Trophoblast cell (in vitro differentiated cells and primary cell): ENCODE results near the gene MCHR2.

Source experiments
- DNase-seq, 2 donors: peaks; one replicate each; pipeline ENCODE4 v3.0.0-alpha.2; 2016
- H2AFZ ChIP-seq: 2 replicates; pipeline ENCODE4 v1.6.1; 2013; ENCODE audit warnings: low read length, moderate library complexity, mild to moderate bottlenecking; ENCODE audit not compliant: insufficient read depth, poor library complexity
- H2AK5ac ChIP-seq: 2 replicates; pipeline ENCODE4 v1.6.1; 2013; ENCODE audit warnings: mild to moderate bottlenecking, low read length
- H2BK120ac ChIP-seq: 2 replicates; pipeline ENCODE4 v1.6.1; 2013; ENCODE audit warnings: low read length, mild to moderate bottlenecking, moderate library complexity; ENCODE audit not compliant: insufficient read depth, poor library complexity
- H2BK12ac ChIP-seq: 2 replicates; pipeline ENCODE4 v1.6.1; 2013; ENCODE audit warnings: mild to moderate bottlenecking, low read length, moderate library complexity
- H2BK5ac ChIP-seq: 2 replicates; pipeline ENCODE4 v1.6.1; 2013; ENCODE audit warnings: low read length, low read depth, moderate library complexity, mild to moderate bottlenecking; ENCODE audit not compliant: poor library complexity
- H3K14ac ChIP-seq: 2 replicates; pipeline ENCODE4 v1.6.1; 2013; ENCODE audit warnings: mild to moderate bottlenecking, low read length
- H3K18ac ChIP-seq: 2 replicates; pipeline ENCODE4 v1.6.1; 2013; ENCODE audit warnings: mild to moderate bottlenecking, low read length
- H3K23ac ChIP-seq: 2 replicates; pipeline ENCODE4 v1.6.1; 2013; ENCODE audit warnings: low read length
- H3K27ac ChIP-seq: 2 replicates; pipeline ENCODE4 v1.5.1; 2013; ENCODE audit warnings: low read depth, mild to moderate bottlenecking, inconsistent platforms, low read length, moderate library complexity
- H3K27me3 ChIP-seq: 2 replicates; pipeline ENCODE4 v1.6.1; 2013; ENCODE audit warnings: inconsistent platforms, mild to moderate bottlenecking, low read length, moderate library complexity; ENCODE audit not compliant: insufficient read depth
- H3K36me3 ChIP-seq, 2 experiments: 1 replicate in 1 of 2; 2 replicates in 1 of 2; pipeline ENCODE4 v1.6.1; 2013; ENCODE audit warnings: low read length in 2 of 2, mild to moderate bottlenecking in 2 of 2, moderate library complexity in 1 of 2; ENCODE audit not compliant: insufficient read depth in 2 of 2, control insufficient read depth in 1 of 2
- H3K4ac ChIP-seq: 2 replicates; pipeline ENCODE4 v1.6.1; 2013; ENCODE audit warnings: low read depth, mild to moderate bottlenecking, low read length, moderate library complexity
- H3K4me1 ChIP-seq, 2 experiments: 1 replicate in 1 of 2; 2 replicates in 1 of 2; pipeline ENCODE4 v1.6.1; 2013; ENCODE audit warnings: low read length in 2 of 2, mild to moderate bottlenecking in 2 of 2, moderate library complexity in 1 of 2; ENCODE audit not compliant: insufficient read depth in 2 of 2, control insufficient read depth in 1 of 2
- H3K4me2 ChIP-seq: 2 replicates; pipeline ENCODE4 v1.6.1; 2013; ENCODE audit warnings: inconsistent platforms, mild to moderate bottlenecking, low read length, moderate library complexity
- H3K4me3 ChIP-seq: 2 replicates; pipeline ENCODE4 v1.5.1; 2013; ENCODE audit warnings: mild to moderate bottlenecking, low read depth, low read length, inconsistent platforms
- H3K79me1 ChIP-seq: one replicate; pipeline ENCODE4 v1.6.1; 2013; ENCODE audit warnings: low read length
- H3K79me2 ChIP-seq: 2 replicates; pipeline ENCODE4 v1.6.1; 2013; ENCODE audit warnings: low read length, mild to moderate bottlenecking; ENCODE audit not compliant: control insufficient read depth, insufficient read depth, poor library complexity
- H3K9ac ChIP-seq: 2 replicates; pipeline ENCODE4 v1.6.1; 2013; ENCODE audit warnings: mild to moderate bottlenecking, low read length
- H3K9me3 ChIP-seq: 2 replicates; pipeline ENCODE4 v1.6.1; 2013; ENCODE audit warnings: low read depth, mild to moderate bottlenecking, control low read depth, inconsistent platforms, low read length; ENCODE audit not compliant: insufficient read depth
- H4K12ac ChIP-seq: 2 replicates; pipeline ENCODE4 v1.6.1; 2013; ENCODE audit warnings: low read depth, mild to moderate bottlenecking, low read length, moderate library complexity
- H4K8ac ChIP-seq: 2 replicates; pipeline ENCODE4 v1.6.1; 2013; ENCODE audit warnings: low read depth, mild to moderate bottlenecking, low read length, moderate library complexity
- H4K91ac ChIP-seq: one replicate; pipeline ENCODE4 v1.6.1; 2013; ENCODE audit warnings: low read depth, mild to moderate bottlenecking, low read length, moderate library complexity
- WGBS: extraction: QIAGEN DNeasy Blood & Tissue Kit; methylation state at CpG from one replicate; pipeline ENCODE4 v1.1.7; 2013; ENCODE audit warnings: missing lambda C conversion rate; ENCODE audit not compliant: insufficient read length, insufficient coverage; ENCODE audit errors: extremely low coverage; 5-methylcytosine and 5-hydroxymethylcytosine counted together

Gene MCHR2

GRCh38 chr6:99979953-99980352 lies 14.1 kb downstream of the MCHR2 start:
- Histone ChIP-seq H2BK5ac (no peak overlapping the region), H3K23ac (no peak overlapping the region), H3K4me1 (no peaks in the 10 kb centered on the region), H4K91ac (no peak overlapping the region), H2AFZ (no peak overlapping the region), H3K9ac (no peak overlapping the region), H3K27me3 (no peaks in the 10 kb centered on the region), H2BK120ac (no peak overlapping the region), H3K27ac (no peak overlapping the region), H3K9me3 (peaks cover 4% of the 10 kb centered on the region), H2AK5ac (no peak overlapping the region), H4K8ac (no peak overlapping the region), H3K36me3 (no peaks in the 10 kb centered on the region), H4K12ac (no peak overlapping the region), H2BK12ac (no peak overlapping the region), H3K14ac (no peak overlapping the region), H3K4me3 (no peak overlapping the region), H3K4me2 (no peak overlapping the region), H3K18ac (no peak overlapping the region), H3K79me1 (no peaks in the 10 kb centered on the region), H3K4ac (no peak overlapping the region), H3K79me2 (no peaks in the 10 kb centered on the region)
- DNase-seq, result no peak
- WGBS, result no CpG with 5 or more reads among the region's 1 CpG

DNA sequence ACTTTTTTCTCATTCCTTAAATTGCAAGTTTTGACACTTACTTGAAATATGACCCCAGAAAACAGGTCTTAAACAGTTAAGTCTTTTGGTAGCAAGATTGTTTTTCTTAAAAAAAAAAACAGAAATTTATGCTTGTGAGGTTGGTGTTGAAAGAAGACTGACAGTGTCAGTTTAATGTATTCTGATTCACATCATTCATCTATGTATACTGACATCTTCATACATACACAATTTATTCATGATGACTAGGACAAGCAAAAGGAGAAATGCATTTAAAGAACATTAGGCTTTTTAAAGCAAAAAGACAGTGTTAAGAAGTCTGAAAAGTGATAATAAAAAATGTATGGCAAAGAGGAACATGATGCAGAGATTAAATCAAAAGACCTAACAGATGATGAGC lies 27.0 kb downstream of the MCHR2 start:
- no peak overlapping the region for H2BK5ac ChIP-seq
- H3K4ac ChIP-seq, result no peak overlapping the region
- H3K9ac ChIP-seq, result no peak overlapping the region
- H3K79me1 ChIP-seq, result no peaks in the 10 kb centered on the region
- no peak overlapping the region for H3K14ac ChIP-seq
- no peaks in the 10 kb centered on the region for H3K36me3 ChIP-seq
- no peak for DNase-seq
- no peak overlapping the region for H3K4me2 ChIP-seq
- H2AFZ ChIP-seq, result no peak overlapping the region
- no peak overlapping the region for H3K18ac ChIP-seq
- no peak overlapping the region for H4K91ac ChIP-seq
- H2AK5ac ChIP-seq, result no peak overlapping the region
- no peak overlapping the region for H2BK12ac ChIP-seq
- no peaks in the 10 kb centered on the region for H3K79me2 ChIP-seq
- H3K23ac ChIP-seq, result no peak overlapping the region
- H4K12ac ChIP-seq, result no peak overlapping the region
- no peaks in the 10 kb centered on the region for H3K9me3 ChIP-seq
- no peak overlapping the region for H3K27ac ChIP-seq
- no peak overlapping the region for H4K8ac ChIP-seq
- no peak overlapping the region for H2BK120ac ChIP-seq
- no peaks in the 10 kb centered on the region for H3K4me1 ChIP-seq
- H3K4me3 ChIP-seq, result no peak overlapping the region
- no peaks in the 10 kb centered on the region for H3K27me3 ChIP-seq

- no peak overlapping the region for H3K9ac ChIP-seq
- no peak overlapping the region for H3K14ac ChIP-seq
- no peak overlapping the region for H2BK120ac ChIP-seq
Observed at GRCh38 chr6:99960027-99960426, 34.0 kb downstream of the MCHR2 start.

GRCh38 chr6:99951016-99951805 lies 42.8 kb downstream of the MCHR2 start:
- no peak overlapping the region for H3K4me2 ChIP-seq

More at GRCh38 chr6:99960027-99960426, 34.0 kb downstream of the MCHR2 start:
- no peak overlapping the region for H3K23ac ChIP-seq
- H3K36me3 ChIP-seq, result no peaks in the 10 kb centered on the region
- no peak overlapping the region for H2BK12ac ChIP-seq
- WGBS, result no CpG with 5 or more reads among the region's 1 CpG
- DNase-seq, result no peak
- no peak overlapping the region for H3K4ac ChIP-seq
- no peaks in the 10 kb centered on the region for H3K9me3 ChIP-seq
- H3K27ac ChIP-seq, result no peak overlapping the region
- H3K4me3 ChIP-seq, result no peak overlapping the region
- no peak overlapping the region for H2AK5ac ChIP-seq
- H3K79me2 ChIP-seq, result no peaks in the 10 kb centered on the region
- H4K8ac ChIP-seq, result no peak overlapping the region
- H4K12ac ChIP-seq, result no peak overlapping the region
- no peak overlapping the region for H2BK5ac ChIP-seq
- H3K18ac ChIP-seq, result no peak overlapping the region
- H2AFZ ChIP-seq, result no peak overlapping the region
- H3K4me2 ChIP-seq, result no peak overlapping the region
- no peaks in the 10 kb centered on the region for H3K79me1 ChIP-seq
- no peak overlapping the region for H4K91ac ChIP-seq
- H3K4me1 ChIP-seq, result no peaks in the 10 kb centered on the region
- H3K27me3 ChIP-seq, result no peaks in the 10 kb centered on the region

More at GRCh38 chr6:99951016-99951805, 42.8 kb downstream of the MCHR2 start:
- Histone ChIP-seq H3K79me2 (no peaks in the 10 kb centered on the region), H4K8ac (no peak overlapping the region), H3K23ac (no peak overlapping the region), H4K91ac (no peak overlapping the region), H3K79me1 (no peaks in the 10 kb centered on the region), H3K14ac (no peak overlapping the region), H3K18ac (no peak overlapping the region), H2BK12ac (no peak overlapping the region), H3K9me3 (no peaks in the 10 kb centered on the region), H4K12ac (no peak overlapping the region), H2AK5ac (no peak overlapping the region), H3K4ac (no peak overlapping the region), H3K27me3 (no peaks in the 10 kb centered on the region), H3K9ac (no peak overlapping the region), H3K4me3 (no peak overlapping the region), H3K27ac (no peak overlapping the region), H3K36me3 (no peaks in the 10 kb centered on the region), H2AFZ (no peak overlapping the region), H2BK5ac (no peak overlapping the region), H3K4me1 (no peaks in the 10 kb centered on the region), H2BK120ac (no peak overlapping the region)
- WGBS, result no CpG with 5 or more reads among the region's 5 CpGs
- DNase-seq, result no peak
